ENCODE results near the gene OR2AP1. TPM values are rescaled to one million over a fixed set of nuclear protein-coding genes. Genes with fewer than 3 reads are reported as not detected.
"Not testable (repeated sequence)": the region's sequence is repeated elsewhere in the genome, so short reads cannot be mapped to it uniquely, and the experiment has no call there.

OR2AP1 gene
- under 1 TPM in 1 of 8 experiments, not detected in 7; 0.28 TPM for total RNA-seq

GRCh38 chr12:55572168-55572567 lies at the start of gene OR2AP1:
Gene OR2AP1, plus strand, starts transcription at chr12:55572468. Its CDS starts 1,947 bp downstream, at chr12:55574415.
- no peak within 1 kb of the TSS for H3K27ac ChIP-seq
- in situ Hi-C loops (cut with MboI; ENCODE audit: low pct_unique_long_range_greater_than_20kb in 2 of 9, low sequenced_read_pairs in 9 of 9, unreplicated experiment in 9 of 9), result no loop called here
- H3K4me3 ChIP-seq, result no peak within 1 kb of the TSS
- no peaks in the 10 kb centered on the region for H3K4me1 ChIP-seq (replicated peaks in 1 of 2)
- no peak for ATAC-seq (replicated peaks in 6 of 8)
- 0 to 100% (median 73%) methylated on average over 1 of the region's 1 CpG; no CpG with 5 or more reads in 3 of the 10 experiments for WGBS, 10 experiments

GRCh38 chr12:55548235-55548634 lies 24.0 kb upstream of the OR2AP1 start:
- H3K27ac ChIP-seq; H3K4me3 ChIP-seq; H3K4me1 ChIP-seq (replicated peaks in 1 of 2); in situ Hi-C loops (cut with MboI; ENCODE audit: low pct_unique_long_range_greater_than_20kb in 2 of 9, low sequenced_read_pairs in 9 of 9, unreplicated experiment in 9 of 9); ATAC-seq (replicated peaks in 6 of 8): not testable (repeated sequence)
- 0 to 100% (median 40%) methylated on average over 1 to 2 of the region's 2 CpGs; no CpG with 5 or more reads in 1 of the 10 experiments for WGBS, 10 experiments

DNA sequence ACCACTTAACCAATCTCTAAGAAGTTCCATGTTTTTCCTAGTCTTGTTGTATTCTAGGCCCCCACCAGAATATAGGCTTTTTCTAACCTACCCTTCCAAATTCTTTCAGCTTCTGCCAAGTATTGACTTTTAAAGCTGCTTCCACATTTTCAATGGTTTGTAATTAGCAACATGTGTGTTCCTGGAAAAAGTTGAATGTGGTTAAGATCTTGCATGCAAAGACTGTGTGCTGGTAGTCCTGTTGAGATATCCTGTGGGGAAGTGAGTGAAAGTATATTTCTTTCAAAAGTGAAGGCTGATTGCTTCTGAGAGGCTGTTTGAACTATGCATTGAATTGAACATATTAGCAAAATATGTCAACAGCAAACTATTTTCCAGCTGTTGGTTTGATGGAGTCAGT lies 23.5 kb upstream of the OR2AP1 start:
- H3K27ac ChIP-seq, result no peak overlapping the region
- ATAC-seq (replicated peaks in 6 of 8), result no peak
- in situ Hi-C loops (cut with MboI; ENCODE audit: low pct_unique_long_range_greater_than_20kb in 2 of 9, low sequenced_read_pairs in 9 of 9, unreplicated experiment in 9 of 9), result no loop called here
- H3K4me1 ChIP-seq (replicated peaks in 1 of 2), result no peaks in the 10 kb centered on the region
- no peak overlapping the region for H3K4me3 ChIP-seq

- no peak for ATAC-seq (replicated peaks in 6 of 8)
- 0 to 75% (median 20%) methylated on average over 1 to 2 of the region's 2 CpGs; no CpG with 5 or more reads in 4 of the 10 experiments for WGBS, 10 experiments
- no peaks in the 10 kb centered on the region for H3K4me1 ChIP-seq (replicated peaks in 1 of 2)
- in situ Hi-C loops (cut with MboI; ENCODE audit: low pct_unique_long_range_greater_than_20kb in 2 of 9, low sequenced_read_pairs in 9 of 9, unreplicated experiment in 9 of 9), result no loop called here
- H3K4me3 ChIP-seq, result no peak within 1 kb of the TSS
- no peak within 1 kb of the TSS for H3K27ac ChIP-seq
Measured at GRCh38 chr12:55549302-55549701, 23.0 kb upstream of the OR2AP1 start, which contains the start of gene OR6C4. Gene OR6C4, plus strand, starts transcription at chr12:55549602. Its CDS starts 1,625 bp downstream, at chr12:55551227.

DNA sequence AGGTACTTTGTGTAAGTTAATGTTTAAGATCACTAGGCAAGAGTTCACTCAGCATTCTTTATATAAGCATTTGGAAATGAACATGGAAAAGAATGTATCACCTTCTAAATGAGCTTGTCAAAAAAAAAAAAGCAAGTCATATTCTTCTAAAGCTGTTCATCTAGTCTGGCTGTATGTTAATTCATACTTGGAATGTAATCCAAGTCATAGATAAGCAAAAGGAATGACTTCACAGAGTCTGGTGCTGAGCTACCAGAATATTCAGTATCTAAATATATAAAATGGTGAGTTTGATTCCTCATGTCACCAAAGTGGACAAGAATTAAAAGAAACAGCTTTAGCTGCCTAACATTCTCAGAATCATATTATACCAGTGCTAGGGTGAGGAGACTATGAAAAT lies 18.0 kb upstream of the OR2AP1 start:
- peak in 2 of 8 experiments; percentile 57 to 71 for ATAC-seq (replicated peaks in 6 of 8)
- in situ Hi-C loops (cut with MboI; ENCODE audit: low pct_unique_long_range_greater_than_20kb in 2 of 9, low sequenced_read_pairs in 9 of 9, unreplicated experiment in 9 of 9), result no loop called here
- Histone ChIP-seq H3K27ac (no peak overlapping the region), H3K4me1 (replicated peaks in 1 of 2) (no peaks in the 10 kb centered on the region), H3K4me3 (no peak overlapping the region)

DNA sequence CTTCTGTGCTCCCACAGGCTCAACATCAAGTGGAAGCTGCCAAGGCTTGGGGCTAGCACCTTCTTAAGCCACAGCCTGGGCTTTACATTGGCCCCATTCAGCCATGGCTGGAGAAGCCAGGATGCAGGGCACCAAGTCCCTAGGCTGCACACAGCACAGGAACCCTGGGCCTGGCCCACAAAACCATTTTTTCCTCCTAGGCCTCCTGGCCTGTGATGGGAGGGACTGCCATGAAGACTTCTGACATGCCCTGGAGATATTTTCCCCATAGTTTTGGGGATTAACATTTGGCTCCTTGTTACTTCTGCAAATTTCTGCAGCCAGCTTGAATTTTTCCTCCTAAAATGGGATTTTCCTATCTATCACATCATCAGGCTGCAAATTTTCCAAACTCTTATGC lies 2.2 kb upstream of the OR2AP1 start:
- in situ Hi-C loops (cut with MboI; ENCODE audit: low pct_unique_long_range_greater_than_20kb in 2 of 9, low sequenced_read_pairs in 9 of 9, unreplicated experiment in 9 of 9); H3K4me1 ChIP-seq (replicated peaks in 1 of 2); H3K4me3 ChIP-seq; H3K27ac ChIP-seq; ATAC-seq (replicated peaks in 6 of 8): not testable (repeated sequence)

GRCh38 chr12:55570689-55571088 lies 1.6 kb upstream of the OR2AP1 start:
- H3K4me1 ChIP-seq (replicated peaks in 1 of 2); in situ Hi-C loops (cut with MboI; ENCODE audit: low pct_unique_long_range_greater_than_20kb in 2 of 9, low sequenced_read_pairs in 9 of 9, unreplicated experiment in 9 of 9); H3K27ac ChIP-seq; H3K4me3 ChIP-seq; ATAC-seq (replicated peaks in 6 of 8): not testable (repeated sequence)
- 0 to 100% (median 57%) methylated on average over 1 of the region's 1 CpG; no CpG with 5 or more reads in 4 of the 10 experiments for WGBS, 10 experiments

DNA sequence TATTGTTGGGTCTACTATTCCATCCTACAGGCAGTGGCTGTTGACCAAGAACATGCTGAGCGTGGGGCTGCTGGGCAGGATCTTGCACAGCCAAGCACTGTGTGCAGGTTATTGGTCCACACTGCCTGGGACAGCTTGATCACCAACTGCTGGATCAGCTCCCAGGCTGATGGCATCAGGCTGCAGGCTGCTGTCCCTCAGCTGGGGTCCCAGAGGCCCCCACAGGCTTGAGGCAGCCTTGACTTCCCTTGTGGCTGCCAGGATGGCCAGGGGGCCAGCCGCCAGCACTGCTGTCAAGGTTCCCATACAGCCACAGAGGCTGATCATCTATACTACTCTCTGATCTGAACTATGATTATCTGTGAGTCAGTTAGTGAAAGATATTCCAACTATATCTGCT lies 9.8 kb downstream of the OR2AP1 start:
- in situ Hi-C loops (cut with MboI; ENCODE audit: low pct_unique_long_range_greater_than_20kb in 2 of 9, low sequenced_read_pairs in 9 of 9, unreplicated experiment in 9 of 9), result no loop called here
- no peaks in the 10 kb centered on the region for H3K4me1 ChIP-seq (replicated peaks in 1 of 2)
- H3K27ac ChIP-seq, result no peak overlapping the region
- 0 to 100% (median 40%) methylated on average over 1 to 2 of the region's 2 CpGs; no CpG with 5 or more reads in 3 of the 10 experiments for WGBS, 10 experiments
- no peak overlapping the region for H3K4me3 ChIP-seq
- ATAC-seq (replicated peaks in 6 of 8), result no peak

GRCh38 chr12:55585817-55586216 lies 13.5 kb downstream of the OR2AP1 start:
- WGBS, 10 experiments, result 0 to 100% (median 58%) methylated on average over 1 to 2 of the region's 2 CpGs; no CpG with 5 or more reads in 2 of the 10 experiments
- ATAC-seq (replicated peaks in 6 of 8), result no peak
- Histone ChIP-seq H3K4me3 (no peak overlapping the region), H3K4me1 (replicated peaks in 1 of 2) (no peaks in the 10 kb centered on the region), H3K27ac (no peak overlapping the region)
- in situ Hi-C loops (cut with MboI; ENCODE audit: low pct_unique_long_range_greater_than_20kb in 2 of 9, low sequenced_read_pairs in 9 of 9, unreplicated experiment in 9 of 9), result no loop called here

GRCh38 chr12:55590152-55590551 lies 17.9 kb downstream of the OR2AP1 start:
- H3K4me3 ChIP-seq; H3K4me1 ChIP-seq (replicated peaks in 1 of 2); H3K27ac ChIP-seq; ATAC-seq (replicated peaks in 6 of 8); in situ Hi-C loops (cut with MboI; ENCODE audit: low pct_unique_long_range_greater_than_20kb in 2 of 9, low sequenced_read_pairs in 9 of 9, unreplicated experiment in 9 of 9): not testable (repeated sequence)
- WGBS, 10 experiments, result 100% methylated on average over 1 of the region's 12 CpGs; no CpG with 5 or more reads in 9 of the 10 experiments

GRCh38 chr12:55607821-55608594 lies 35.7 kb downstream of the OR2AP1 start:
- 0 to 89% (median 52%) methylated on average over 1 to 8 of the region's 8 CpGs for WGBS, 10 experiments
- in situ Hi-C loops (cut with MboI; ENCODE audit: low pct_unique_long_range_greater_than_20kb in 2 of 9, low sequenced_read_pairs in 9 of 9, unreplicated experiment in 9 of 9), result loop anchor here in 2 of 9 experiments (25.0 kb wide), 1 partner anchor 421 kb away; no protein-coding TSS in a partner anchor
- Histone ChIP-seq H3K27ac (no peak overlapping the region), H3K4me1 (replicated peaks in 1 of 2) (no peaks in the 10 kb centered on the region), H3K4me3 (no peak overlapping the region)
- ATAC-seq (replicated peaks in 6 of 8), result peak in 1 of 8 experiments; percentile 76

DNA sequence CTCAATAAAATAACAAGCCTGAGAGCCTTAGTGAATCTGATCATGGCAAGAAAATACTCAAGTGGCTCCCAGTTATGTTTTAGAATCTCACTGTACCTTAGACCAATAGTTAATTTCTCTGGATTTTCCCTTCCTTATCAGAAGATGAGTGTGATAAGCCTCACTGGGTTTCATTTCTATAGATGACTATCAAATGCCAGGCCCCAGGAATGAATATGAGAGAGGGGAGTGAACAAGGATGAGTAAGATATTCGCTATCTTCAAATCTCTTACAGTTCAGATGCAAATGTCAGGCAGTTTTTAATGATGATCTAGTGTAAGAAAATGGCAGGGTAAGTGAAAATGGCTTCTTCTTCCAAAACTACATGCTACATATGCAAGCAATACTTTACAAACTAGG lies 38.3 kb downstream of the OR2AP1 start:
- WGBS, 10 experiments, result 0 to 91% (median 71%) methylated on average over 1 of the region's 1 CpG; no CpG with 5 or more reads in 5 of the 10 experiments
- no peak overlapping the region for H3K27ac ChIP-seq
- in situ Hi-C loops (cut with MboI; ENCODE audit: low pct_unique_long_range_greater_than_20kb in 2 of 9, low sequenced_read_pairs in 9 of 9, unreplicated experiment in 9 of 9), result loop anchor here in 3 of 9 experiments (10.0 to 25.0 kb wide), 2 partner anchors 416 to 423 kb away; no protein-coding TSS in a partner anchor
- H3K4me3 ChIP-seq, result no peak overlapping the region
- ATAC-seq (replicated peaks in 6 of 8), result no peak
- H3K4me1 ChIP-seq (replicated peaks in 1 of 2), result no peaks in the 10 kb centered on the region

GRCh38 chr12:55612646-55613045 lies 40.4 kb downstream of the OR2AP1 start:
- WGBS, 10 experiments, result 0 to 100% (median 59%) methylated on average over 1 to 2 of the region's 2 CpGs; no CpG with 5 or more reads in 2 of the 10 experiments
- H3K27ac ChIP-seq, result no peak overlapping the region
- no peaks in the 10 kb centered on the region for H3K4me1 ChIP-seq (replicated peaks in 1 of 2)
- no peak for ATAC-seq (replicated peaks in 6 of 8)
- in situ Hi-C loops (cut with MboI; ENCODE audit: low pct_unique_long_range_greater_than_20kb in 2 of 9, low sequenced_read_pairs in 9 of 9, unreplicated experiment in 9 of 9), result loop anchor here in 3 of 9 experiments (10.0 to 25.0 kb wide), 2 partner anchors 418 to 425 kb away; no protein-coding TSS in a partner anchor
- no peak overlapping the region for H3K4me3 ChIP-seq

Data from motor neuron (in vitro differentiated cells).